ENCODE measurements around the gene KLHL9. TPM values are rescaled to one million over a fixed set of nuclear protein-coding genes. Genes with fewer than 3 reads are reported as not detected.
A peak's percentile ranks its signal among the peaks of the same experiment; 100 is the strongest.

Gene KLHL9
- total RNA-seq, 2 experiments from 2014 or later = 13.6 to 14.2 TPM

GRCh38 chr9:21331676-21332402 is 3.4 kb downstream of the KLHL9 start:
- no peak overlapping the region for H3K27ac Mint-ChIP-seq
- no peaks in the 10 kb centered on the region for H3K27me3 Mint-ChIP-seq
- peaks cover 62% of the 10 kb centered on the region for H3K4me1 Mint-ChIP-seq
- H3K36me3 Mint-ChIP-seq = peaks cover 29% of the 10 kb centered on the region
- peak overlapping the region; percentile 22 for H3K4me3 Mint-ChIP-seq
- no peak for DNase-seq
- peaks cover 3% of the 10 kb centered on the region for H3K9me3 Mint-ChIP-seq

- DNase-seq = no peak
- Mint-ChIP-seq H3K27me3 (no peaks in the 10 kb centered on the region), H3K4me3 (no peak overlapping the region), H3K27ac (no peak overlapping the region), H3K9me3 (no peaks in the 10 kb centered on the region), H3K4me1 (peaks cover 37% of the 10 kb centered on the region), H3K36me3 (peaks cover 11% of the 10 kb centered on the region)
Observed at GRCh38 chr9:21326526-21327139, 8.6 kb downstream of the KLHL9 start.

GRCh38 chr9:21324047-21324446 is 11.2 kb downstream of the KLHL9 start:
- no peaks in the 10 kb centered on the region for H3K27me3 Mint-ChIP-seq

GRCh38 chr9:21322911-21323461 is 12.2 kb downstream of the KLHL9 start:
- H3K4me1 Mint-ChIP-seq = peaks cover 33% of the 10 kb centered on the region
- DNase-seq = no peak
- H3K36me3 Mint-ChIP-seq = peaks cover 8% of the 10 kb centered on the region
- no peaks in the 10 kb centered on the region for H3K9me3 Mint-ChIP-seq
- no peaks in the 10 kb centered on the region for H3K27me3 Mint-ChIP-seq
- no peak overlapping the region for H3K4me3 Mint-ChIP-seq
- H3K27ac Mint-ChIP-seq = no peak overlapping the region

More at GRCh38 chr9:21324047-21324446, 11.2 kb downstream of the KLHL9 start:
- Mint-ChIP-seq H3K4me1 (peaks cover 32% of the 10 kb centered on the region), H3K27ac (no peak overlapping the region), H3K36me3 (peaks cover 8% of the 10 kb centered on the region), H3K9me3 (no peaks in the 10 kb centered on the region), H3K4me3 (no peak overlapping the region)
- DNase-seq = no peak

GRCh38 chr9:21320465-21320864 is 14.7 kb downstream of the KLHL9 start:
- Mint-ChIP-seq H3K36me3 (peaks cover 6% of the 10 kb centered on the region), H3K9me3 (no peaks in the 10 kb centered on the region), H3K27ac (no peak overlapping the region), H3K4me1 (peaks cover 22% of the 10 kb centered on the region), H3K4me3 (no peak overlapping the region), H3K27me3 (no peaks in the 10 kb centered on the region)
- no peak for DNase-seq

GRCh38 chr9:21317956-21318923 is 17.0 kb downstream of the KLHL9 start:
- H3K27me3 Mint-ChIP-seq = no peaks in the 10 kb centered on the region
- no peak overlapping the region for H3K4me3 Mint-ChIP-seq
- H3K4me1 Mint-ChIP-seq = peaks cover 17% of the 10 kb centered on the region
- DNase-seq = no peak
- no peaks in the 10 kb centered on the region for H3K9me3 Mint-ChIP-seq
- H3K27ac Mint-ChIP-seq = no peak overlapping the region
- H3K36me3 Mint-ChIP-seq = no peaks in the 10 kb centered on the region

- no peak overlapping the region for H3K4me3 Mint-ChIP-seq
- no peak for DNase-seq
- no peak overlapping the region for H3K27ac Mint-ChIP-seq
- peaks cover 17% of the 10 kb centered on the region for H3K4me1 Mint-ChIP-seq
- H3K9me3 Mint-ChIP-seq = no peaks in the 10 kb centered on the region
- H3K36me3 Mint-ChIP-seq = no peaks in the 10 kb centered on the region
- H3K27me3 Mint-ChIP-seq = no peaks in the 10 kb centered on the region
Observed at GRCh38 chr9:21316860-21317259, 18.3 kb downstream of the KLHL9 start.

GRCh38 chr9:21316032-21316842 is 19.0 kb downstream of the KLHL9 start:
- Mint-ChIP-seq H3K9me3 (no peaks in the 10 kb centered on the region), H3K27me3 (no peaks in the 10 kb centered on the region), H3K4me1 (peaks cover 21% of the 10 kb centered on the region), H3K27ac (no peak overlapping the region), H3K4me3 (no peak overlapping the region), H3K36me3 (no peaks in the 10 kb centered on the region)
- no peak for DNase-seq

GRCh38 chr9:21314152-21314551 is 21.1 kb downstream of the KLHL9 start:
- no peaks in the 10 kb centered on the region for H3K9me3 Mint-ChIP-seq
- no peak overlapping the region for H3K27ac Mint-ChIP-seq
- no peak for DNase-seq
- no peak overlapping the region for H3K4me3 Mint-ChIP-seq
- no peaks in the 10 kb centered on the region for H3K27me3 Mint-ChIP-seq
- H3K36me3 Mint-ChIP-seq = no peaks in the 10 kb centered on the region
- peaks cover 10% of the 10 kb centered on the region for H3K4me1 Mint-ChIP-seq

GRCh38 chr9:21311889-21312288 is 23.3 kb downstream of the KLHL9 start:
- no peak for DNase-seq
- H3K4me1 Mint-ChIP-seq = peaks cover 6% of the 10 kb centered on the region
- H3K27me3 Mint-ChIP-seq = peaks cover 8% of the 10 kb centered on the region
- H3K4me3 Mint-ChIP-seq = no peak overlapping the region
- H3K9me3 Mint-ChIP-seq = no peaks in the 10 kb centered on the region
- no peak overlapping the region for H3K27ac Mint-ChIP-seq
- no peaks in the 10 kb centered on the region for H3K36me3 Mint-ChIP-seq

- no peaks in the 10 kb centered on the region for H3K4me1 Mint-ChIP-seq
Observed at GRCh38 chr9:21305213-21305612, 30.0 kb downstream of the KLHL9 start, which contains the start of gene IFNA5. Gene IFNA5 (minus strand): TSS chr9:21305313. CDS start chr9:21305256, 57 bp downstream.

GRCh38 chr9:21295992-21296391 is 39.2 kb downstream of the KLHL9 start:
- DNase-seq = no peak
- peaks cover 14% of the 10 kb centered on the region for H3K4me1 Mint-ChIP-seq
- H3K27me3 Mint-ChIP-seq = peaks cover 50% of the 10 kb centered on the region
- peaks cover 1% of the 10 kb centered on the region for H3K36me3 Mint-ChIP-seq
- H3K9me3 Mint-ChIP-seq = no peaks in the 10 kb centered on the region
- no peak overlapping the region for H3K27ac Mint-ChIP-seq
- H3K4me3 Mint-ChIP-seq = no peak overlapping the region

More at GRCh38 chr9:21305213-21305612, 30.0 kb downstream of the KLHL9 start, which contains the start of gene IFNA5:
- Mint-ChIP-seq H3K27ac (no peak within 1 kb of the TSS), H3K36me3 (no peaks in the 10 kb centered on the region), H3K9me3 (no peaks in the 10 kb centered on the region), H3K4me3 (no peak within 1 kb of the TSS), H3K27me3 (peaks cover 51% of the 10 kb centered on the region)
- no peak for DNase-seq

GRCh38 chr9:21294904-21295538 is 40.2 kb downstream of the KLHL9 start:
- DNase-seq = peak; percentile 6

More at GRCh38 chr9:21294904-21295538, 40.2 kb downstream of the KLHL9 start:
- H3K36me3 Mint-ChIP-seq = peaks cover under 1% of the 10 kb centered on the region
- no peak overlapping the region for H3K27ac Mint-ChIP-seq
- H3K9me3 Mint-ChIP-seq = no peaks in the 10 kb centered on the region
- H3K27me3 Mint-ChIP-seq = peaks cover 47% of the 10 kb centered on the region
- H3K4me1 Mint-ChIP-seq = peaks cover 14% of the 10 kb centered on the region
- H3K4me3 Mint-ChIP-seq = no peak overlapping the region

Measured in activated naive CD8-positive, alpha-beta T cell treated with anti-CD3 and anti-CD28 coated beads for 36 hours (primary cell).